G401 (cell line): ENCODE measurements around the gene ENG. TPM values are rescaled to one million over a fixed set of nuclear protein-coding genes. Genes with fewer than 3 reads are reported as not detected.
"Not testable (repeated sequence)": the region's sequence is repeated elsewhere in the genome, so short reads cannot be mapped to it uniquely, and the experiment has no call there.

Experiments
- DNase-seq: peaks from one replicate; pipeline ENCODE4 v3.0.0-alpha.2; 2015; ENCODE audit warnings: low spot score
- in situ Hi-C: cut with HindIII; loops from 2 replicates; pipeline ENCODE4 v1.10.0; 2016; ENCODE audit warnings: low sequenced_read_pairs, mixed read lengths
- total RNA-seq: library from RNA; depleted of rRNA; stranded (reverse); fragments of >200 nt; shearing (Covaris generic); gene quantifications from 2 replicates; pipeline ENCODE4 v1.2.3, GENCODE V29; 2014

ENG gene
- total RNA-seq, 1 experiment from 2014 or later, result 2.6 TPM

DNA sequence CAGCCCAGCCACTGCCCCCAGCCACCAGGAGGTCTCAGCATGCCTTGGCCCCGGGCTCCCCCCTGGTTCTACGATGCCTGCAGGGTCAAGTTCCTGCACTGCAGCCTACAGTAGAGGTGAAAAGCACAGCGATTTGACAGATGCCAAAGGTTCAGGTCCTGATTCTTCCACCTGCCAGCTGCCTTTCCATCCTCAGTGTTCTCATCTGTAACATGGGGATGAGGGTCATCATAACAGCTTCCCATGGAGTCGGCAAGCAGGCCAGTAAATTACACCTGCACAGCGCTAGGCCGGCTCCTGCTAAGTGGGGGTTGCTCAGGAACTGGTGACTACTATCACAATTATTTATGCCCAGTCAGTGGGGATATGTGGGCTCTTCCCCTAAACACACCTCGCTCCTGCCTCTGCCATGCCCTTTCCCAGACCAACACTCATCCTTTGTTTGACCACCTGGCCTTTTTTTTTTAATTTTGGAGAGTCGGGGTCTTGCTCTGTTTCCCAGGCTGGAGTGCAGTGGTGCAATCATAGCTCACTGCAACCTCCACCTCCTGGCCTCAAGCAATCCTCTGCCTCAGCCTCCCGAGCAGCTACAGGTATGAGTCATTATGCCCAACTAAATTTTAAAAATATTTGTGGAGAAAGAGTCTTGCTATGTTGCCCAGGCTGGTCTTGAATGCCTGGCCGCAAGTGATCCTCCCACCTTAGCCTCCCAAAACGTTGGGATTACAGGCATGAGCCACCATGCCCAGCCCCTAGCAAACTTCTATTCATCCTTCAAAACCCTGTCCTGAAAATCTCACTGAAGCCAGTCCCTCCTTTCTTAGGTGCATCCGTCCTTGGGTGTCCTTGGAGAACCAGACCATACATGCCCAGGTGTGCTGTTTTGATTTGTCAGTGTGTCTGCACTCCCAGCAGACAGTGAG, 6.4 kb downstream of the ENG start:
- DNase-seq, result no peak

DNA sequence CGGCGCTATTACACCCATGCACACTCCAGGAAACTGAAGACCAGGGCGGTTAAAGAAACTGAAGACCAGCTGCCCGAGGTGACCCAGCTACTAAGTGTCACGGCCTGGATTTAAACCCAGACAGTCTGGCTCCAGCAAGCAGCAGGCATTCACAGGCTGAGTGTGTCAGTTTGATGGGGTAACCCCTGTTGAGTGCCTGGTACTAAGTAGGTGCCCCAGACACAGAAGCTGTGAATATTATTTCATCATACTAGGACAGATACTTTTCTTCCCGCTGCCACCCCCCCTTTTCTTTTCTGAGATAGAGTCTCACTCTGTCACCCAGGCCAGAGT, 7.3 kb downstream of the ENG start:
- in situ Hi-C loops, result no loop called here
- DNase-seq, result peak; percentile 36

More for the DNA sequence above, 6.4 kb downstream of the ENG start:
- in situ Hi-C loops, result no loop called here

DNA sequence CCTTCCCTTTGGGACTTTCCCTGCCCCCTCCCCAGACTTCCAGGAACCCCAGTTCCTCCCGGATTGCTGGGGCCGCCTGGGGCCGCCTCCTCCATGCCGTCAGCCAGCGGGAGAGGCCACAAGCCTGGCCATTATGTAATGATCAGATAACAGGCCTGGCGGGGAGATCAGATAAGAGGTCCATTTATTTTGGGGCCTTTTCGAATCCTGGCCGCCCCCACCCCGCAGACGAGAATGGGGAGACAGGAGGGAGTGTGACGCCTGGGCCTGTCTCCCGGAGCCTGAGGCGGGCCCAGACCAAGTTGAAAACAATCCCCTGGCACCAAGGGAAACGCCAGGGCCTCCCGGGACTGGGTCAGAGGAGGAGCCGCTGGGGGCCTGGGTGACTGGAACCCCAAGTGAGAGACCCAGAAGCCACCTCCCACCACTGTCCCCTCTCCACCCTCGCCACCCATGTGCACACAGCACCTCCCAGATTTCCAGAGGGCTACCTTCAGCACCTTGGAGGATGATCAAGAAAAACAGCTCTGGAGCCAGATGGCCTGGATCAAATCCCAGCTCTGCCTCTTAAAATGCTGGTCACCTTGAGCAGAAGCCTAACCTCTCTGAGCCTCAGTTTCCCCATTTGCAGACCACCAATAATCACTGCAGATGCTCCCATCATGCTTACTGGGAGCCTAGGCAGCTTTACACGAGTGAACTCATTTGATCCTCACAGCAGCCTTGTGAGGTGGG, 7.8 kb downstream of the ENG start:
- peak; percentile 27 for DNase-seq
- in situ Hi-C loops, result no loop called here

DNA sequence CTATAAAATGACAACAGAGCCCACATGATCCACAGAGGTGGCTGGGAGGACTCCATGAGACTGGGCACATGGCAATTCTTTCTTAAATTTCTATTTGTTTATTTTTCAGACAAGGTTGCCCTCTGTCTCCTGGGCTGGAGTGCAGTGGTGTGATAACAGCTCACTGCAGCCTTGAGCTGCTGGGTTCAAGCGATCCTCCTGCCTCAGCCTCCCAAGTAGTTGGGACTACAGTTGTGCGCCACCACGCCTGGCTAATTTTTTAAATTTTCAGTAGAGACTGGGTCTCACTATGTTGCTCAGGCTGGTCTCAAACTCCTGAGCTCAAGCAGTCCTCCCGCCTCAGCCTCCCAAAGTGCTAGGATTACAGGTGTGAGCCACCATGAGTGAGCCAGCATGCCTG, 8.8 kb downstream of the ENG start:
- in situ Hi-C loops, DNase-seq: not testable (repeated sequence)

DNA sequence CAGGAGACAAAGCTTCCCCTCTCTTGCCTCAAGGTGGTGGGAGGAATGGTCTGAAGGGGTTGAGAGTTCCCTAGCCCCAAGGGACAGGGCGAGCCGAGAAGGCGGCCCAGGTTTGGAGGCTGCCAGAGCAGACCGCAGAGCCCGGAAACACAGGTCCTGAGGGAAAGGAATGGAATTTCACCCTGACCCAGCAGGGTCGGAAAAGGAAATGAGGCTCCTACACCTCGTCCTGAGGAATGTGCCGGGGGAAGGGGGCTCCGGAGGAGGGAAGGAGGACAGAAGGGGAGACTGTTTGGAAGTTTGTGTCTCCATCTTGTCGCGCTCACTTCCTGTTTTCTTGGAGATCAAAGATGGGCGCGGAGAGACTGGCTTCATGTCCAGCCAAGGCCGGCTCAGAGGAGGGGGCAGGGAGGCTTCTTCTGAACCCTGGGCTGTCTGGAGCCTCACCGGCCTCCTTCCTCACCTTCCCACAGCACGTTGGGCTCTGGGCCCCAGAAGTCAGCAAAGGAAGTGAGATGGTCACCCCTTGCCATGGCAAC, 9.6 kb downstream of the ENG start:
- in situ Hi-C loops, result no loop called here
- DNase-seq, result no peak

DNA sequence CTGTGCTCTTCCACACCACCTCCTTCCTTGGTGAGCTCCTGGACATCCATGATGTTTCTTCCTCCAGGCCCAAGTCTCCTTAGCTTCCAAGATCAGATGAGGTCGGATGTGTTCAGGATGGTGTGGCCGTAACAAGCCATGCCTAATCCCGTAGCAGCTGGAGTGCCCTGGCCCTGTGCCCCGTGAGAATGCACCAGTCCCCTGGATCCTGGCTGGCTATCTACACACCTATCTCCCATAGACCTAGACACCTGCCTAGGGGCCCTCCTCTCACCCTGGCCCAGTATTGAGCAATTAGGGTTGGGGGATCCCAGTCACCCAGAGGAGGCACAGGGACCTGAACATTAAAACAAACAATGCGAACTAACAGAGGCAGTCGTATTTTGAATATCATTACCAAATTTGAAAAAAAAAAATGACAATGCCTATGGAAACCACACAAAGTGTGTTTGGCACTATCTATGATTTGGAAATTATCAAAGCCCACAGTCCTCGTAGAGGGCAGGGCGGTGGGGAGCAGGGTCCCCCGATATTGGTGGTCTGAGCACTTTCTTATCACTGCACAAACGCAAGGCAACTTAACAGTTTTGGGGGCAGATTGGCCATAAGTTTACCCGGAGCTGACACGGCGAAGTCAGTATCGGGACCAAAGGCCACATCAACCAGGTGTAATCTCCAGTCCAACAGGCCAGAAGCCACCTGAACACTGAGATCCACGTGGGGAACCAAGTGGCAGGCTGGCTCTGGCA, 13.2 kb downstream of the ENG start:
- in situ Hi-C loops, result no loop called here
- no peak for DNase-seq

DNA sequence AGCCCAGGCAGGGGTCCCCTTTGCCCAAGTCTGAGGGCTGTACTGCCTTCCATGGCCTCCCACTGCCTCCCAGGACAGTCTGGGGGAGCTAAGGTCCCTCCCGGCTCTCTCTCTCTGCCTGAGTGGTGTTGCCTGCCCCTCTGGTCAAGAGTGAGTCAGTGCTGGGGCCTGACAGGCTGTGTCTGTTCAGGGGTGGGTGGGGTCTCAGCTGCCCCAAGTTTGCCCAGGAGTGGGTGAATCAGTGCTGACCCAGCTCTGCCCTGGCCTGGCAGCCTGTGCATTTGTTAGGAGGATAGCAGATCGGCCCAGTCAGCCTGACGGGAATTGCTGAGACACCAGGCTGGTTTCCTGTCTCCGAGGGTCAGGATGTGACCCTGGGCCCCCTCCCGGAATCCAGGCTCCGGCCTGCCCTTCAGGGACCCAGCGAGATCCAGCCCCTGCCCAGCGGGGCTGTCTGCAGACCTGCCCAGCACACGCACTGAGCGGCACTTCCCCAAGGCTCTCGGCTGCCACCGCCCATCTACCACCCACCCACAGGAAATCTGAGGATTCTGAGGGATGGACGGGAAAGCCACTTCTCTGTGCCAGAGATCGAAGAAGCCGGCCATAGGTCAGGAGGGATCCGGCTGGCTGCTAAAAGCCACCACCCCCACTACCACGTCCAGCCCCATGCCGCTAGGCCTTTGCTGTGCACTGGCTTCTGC, 15.9 kb downstream of the ENG start:
- in situ Hi-C loops, result no loop called here
- no peak for DNase-seq

DNA sequence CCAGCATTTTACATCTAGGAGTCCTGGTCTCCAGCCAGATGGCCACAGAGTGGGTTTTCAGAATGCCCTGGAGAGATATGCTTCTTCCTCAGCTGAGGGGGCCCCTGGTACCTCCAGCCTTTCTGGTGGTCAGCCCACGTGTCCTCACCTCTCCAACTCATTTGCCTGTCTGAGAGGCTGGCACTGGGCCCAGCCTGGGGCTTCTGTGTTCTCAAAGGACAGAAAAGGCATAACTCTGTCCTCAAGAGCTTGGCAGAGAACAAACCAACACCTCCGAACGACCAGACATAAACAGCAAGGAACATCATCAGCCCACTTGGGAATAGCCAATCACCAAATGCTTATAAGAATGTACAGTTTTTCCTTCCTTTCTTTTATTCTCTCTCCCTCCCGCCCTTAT, 17.1 kb downstream of the ENG start:
- DNase-seq, result no peak
- in situ Hi-C loops, result no loop called here

DNA sequence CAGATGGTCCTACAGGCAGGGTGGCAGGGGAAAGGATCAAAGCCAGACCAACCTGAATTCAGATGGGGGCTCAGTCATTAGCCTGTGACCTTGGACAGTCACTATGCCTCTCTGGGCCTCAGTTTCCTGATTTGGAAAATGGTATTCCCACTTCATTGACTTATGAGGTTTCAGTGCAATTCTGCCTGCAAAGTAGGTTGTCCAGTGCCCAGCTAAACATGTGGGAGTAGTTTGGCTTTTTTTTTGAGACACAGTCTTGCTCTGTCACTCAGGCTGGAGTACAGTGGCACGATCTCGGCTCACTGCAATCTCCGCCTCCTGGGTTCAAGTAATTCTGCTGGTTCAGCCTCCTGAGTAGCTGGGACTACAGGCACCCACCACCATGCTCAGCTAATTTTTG, 17.9 kb downstream of the ENG start:
- DNase-seq, in situ Hi-C loops: not testable (repeated sequence)

DNA sequence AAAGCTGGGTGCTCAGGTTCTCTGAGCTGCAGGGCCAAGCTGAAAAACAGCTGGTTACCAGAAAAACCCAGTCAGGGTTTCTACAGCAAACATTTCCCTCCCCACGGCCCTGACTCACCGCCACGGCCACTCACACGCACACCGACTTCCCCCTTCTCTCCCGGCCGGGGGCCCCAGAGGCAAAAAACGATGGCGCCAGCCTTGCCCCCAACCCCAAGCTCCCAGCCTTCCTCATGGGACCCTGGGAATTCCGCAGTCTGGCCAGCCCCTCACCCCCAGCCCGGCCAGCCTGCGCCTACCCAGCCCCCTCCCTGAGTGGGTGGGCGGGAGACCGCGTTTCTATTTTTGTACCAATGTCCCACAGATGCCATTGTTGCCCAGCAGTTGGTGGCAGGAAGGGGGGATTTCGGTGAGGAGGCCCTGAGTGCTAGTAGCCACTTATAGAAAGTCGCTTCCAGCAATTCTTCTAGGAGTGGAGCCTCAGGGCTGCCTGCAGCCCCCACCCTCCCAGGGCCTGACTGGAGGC, 18.4 kb downstream of the ENG start:
- DNase-seq, result no peak
- in situ Hi-C loops, result no loop called here

DNA sequence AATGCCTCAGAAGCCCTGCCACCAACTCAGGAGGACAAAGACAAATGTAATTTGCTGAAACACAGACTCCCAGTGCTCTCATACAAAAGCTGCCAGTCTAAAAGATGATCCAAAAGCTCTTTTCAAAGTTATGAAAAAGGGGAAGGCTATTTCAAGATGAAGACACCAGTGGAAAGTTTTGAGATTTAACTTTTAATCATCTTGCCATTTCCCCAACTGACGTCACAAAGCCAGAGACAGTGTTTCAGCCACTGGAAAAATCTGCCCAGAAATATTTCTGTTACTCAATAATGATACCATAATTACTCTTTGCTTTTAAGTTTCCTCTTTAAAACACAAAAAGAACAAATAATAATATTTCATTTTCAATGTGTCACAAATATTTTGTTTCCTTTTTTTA, 20.9 kb downstream of the ENG start:
- in situ Hi-C loops, result no loop called here
- no peak for DNase-seq

DNA sequence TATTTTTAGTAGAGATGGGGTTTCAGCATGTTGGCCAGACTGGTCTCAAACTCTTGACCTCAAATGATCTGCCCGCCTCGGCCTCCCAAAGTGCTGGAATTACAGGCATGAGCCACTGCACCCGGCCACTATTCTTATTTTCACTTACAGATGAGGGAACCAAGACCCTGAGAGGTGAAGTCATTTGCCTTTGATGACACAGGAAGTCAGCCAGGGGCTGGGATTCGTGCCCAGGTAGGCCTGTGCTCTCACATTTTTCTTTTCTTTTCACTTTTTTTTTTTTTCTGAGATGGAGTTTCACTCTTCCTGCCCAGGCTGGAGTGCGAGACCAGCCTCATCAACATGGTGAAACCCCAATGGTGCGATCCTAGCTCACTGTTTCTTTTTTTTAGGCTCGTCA, 22.2 kb downstream of the ENG start:
- DNase-seq, result no peak
- in situ Hi-C loops, result no loop called here

DNA sequence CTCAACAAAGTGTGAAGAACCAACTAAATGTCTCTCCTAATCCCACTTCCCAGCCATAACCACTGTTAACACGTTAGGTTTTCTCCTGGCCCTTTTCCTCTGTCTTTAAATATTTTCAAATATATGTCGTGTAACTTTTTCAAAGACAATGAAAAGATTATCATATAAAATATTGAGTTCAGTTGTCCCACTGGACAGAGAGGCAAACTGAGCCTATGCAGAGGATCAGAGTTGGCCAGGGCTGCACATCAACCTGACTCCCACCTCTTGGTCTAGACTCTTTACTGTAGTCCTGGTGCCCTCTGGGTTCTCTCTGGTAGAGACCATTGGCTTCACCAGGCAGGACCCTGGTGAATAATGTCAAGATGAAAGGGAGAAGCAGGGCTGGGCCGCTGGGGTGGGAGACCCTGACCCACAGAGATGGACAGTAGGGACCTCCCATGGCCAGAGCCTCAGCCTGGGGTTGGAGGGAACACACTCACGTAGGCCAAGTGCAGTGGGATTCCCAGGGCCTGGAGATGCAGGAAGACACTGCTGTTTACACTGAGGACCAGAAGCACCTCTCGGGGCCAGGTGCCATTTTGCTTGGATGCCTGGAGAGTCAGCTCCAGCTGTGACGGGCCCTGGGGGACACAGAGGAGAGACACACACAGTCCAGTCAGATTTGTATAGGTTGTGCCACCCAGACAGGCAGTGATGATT, 25.1 kb downstream of the ENG start:
- in situ Hi-C loops, result no loop called here
- DNase-seq, result no peak

DNA sequence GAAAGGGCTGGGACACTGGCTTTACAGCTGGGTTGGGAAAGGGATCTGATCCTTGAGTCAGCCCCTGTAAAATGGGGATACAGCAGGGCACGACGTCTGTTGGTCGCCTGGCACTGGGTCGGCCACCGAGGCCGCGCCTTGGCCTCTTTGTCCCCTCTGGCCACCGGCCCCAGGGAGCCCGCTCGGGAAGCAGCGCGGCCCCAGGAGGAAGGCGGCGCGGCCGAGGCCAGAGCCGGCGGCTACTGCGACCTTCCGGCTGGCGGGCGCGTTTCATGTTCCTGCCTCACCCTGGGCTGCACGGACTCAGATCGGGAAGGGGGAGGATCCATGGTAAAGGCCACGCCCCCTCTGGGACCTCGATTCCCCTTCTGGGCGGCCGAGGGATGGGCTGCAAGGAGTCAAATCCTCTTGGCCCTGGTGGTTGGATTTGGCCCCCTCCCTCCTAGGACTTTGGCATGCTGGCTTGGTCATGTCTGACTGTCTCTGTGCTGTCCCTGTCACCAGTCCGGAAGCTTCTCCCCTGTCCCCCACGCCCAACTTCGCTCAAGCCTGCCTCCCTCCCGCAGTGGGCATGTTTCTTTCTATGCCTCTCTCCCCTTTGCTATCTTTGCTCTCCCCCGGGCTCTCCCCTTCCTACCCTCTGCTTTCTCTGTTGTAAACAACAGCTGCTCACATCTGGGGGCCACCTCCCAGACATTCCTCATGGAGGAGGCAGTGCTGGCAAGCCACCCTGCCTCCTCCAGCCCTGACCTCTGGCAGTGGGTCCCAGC, 26.0 kb downstream of the ENG start:
- peak; percentile 59 for DNase-seq
- in situ Hi-C loops, result no loop called here

DNA sequence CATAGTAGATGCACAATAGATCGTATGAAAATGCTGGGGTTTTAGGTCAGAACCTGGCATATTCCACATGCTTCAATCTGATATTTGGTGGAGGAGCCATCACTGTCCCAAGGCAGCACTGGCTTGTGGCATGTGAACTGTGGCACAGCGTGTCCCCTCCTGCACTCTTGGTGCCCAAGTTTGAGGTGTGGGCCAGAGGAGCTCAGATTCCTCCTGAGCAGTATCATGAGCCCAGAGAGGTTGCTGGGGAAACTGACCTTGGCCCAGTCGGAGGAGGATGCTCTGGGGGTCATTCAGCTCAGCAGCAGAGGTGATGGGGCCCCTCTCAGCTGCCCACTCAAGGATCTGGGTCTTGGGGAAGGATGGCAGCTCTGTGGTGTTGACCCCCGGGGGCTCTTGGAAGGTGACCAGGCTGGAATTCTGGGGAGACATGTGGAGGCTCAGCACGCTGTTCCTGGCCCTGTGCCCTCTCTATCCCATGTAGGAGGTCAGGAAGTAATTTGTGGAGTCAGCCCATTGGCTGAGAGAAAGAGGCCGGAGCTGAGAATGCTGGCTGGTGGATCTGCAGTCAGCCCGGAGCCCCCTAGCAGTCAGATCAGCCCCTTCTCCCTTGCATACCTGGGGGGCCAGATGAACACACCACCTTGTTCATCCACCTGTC, 28.1 kb downstream of the ENG start:
- DNase-seq, result peak; percentile 50
- in situ Hi-C loops, result no loop called here

DNA sequence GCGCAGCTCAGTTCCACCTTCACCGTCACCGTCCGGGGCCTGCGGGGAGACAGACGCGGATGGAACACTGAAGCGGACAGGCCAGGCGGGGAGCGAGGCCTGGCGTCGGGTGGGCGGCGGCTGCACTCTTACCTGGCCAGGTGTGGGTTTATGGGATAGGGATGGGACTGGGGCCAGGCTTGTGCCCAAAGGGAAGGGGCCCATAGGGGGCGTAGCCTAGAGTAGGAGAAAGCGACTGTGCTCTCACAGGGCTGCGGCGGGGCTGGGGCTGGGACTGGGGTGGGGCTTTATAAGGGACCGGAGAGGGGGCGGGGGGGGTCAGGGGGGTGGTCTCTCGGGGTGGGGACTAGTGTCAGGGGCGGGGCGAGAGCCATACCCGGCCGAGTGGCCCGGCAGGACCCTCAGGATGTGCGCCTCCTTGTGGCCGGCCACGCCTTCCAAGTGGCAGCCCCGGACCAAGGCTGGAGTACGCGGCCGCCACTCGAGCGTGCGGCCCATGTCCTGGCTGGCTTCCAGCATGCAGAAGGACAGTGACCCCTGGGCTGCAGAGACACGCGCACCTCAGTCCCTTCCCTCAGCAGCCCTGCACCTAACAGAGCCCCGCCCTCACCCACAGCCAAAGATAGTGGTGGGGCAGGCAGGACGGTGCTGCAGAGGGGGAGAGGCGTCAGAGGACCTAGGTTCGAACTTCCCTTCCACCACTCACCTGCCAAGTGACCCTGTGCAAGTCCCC, 29.0 kb downstream of the ENG start:
- in situ Hi-C loops, result no loop called here
- DNase-seq, result peak; percentile 19
